PC-3 (cell line): ENCODE results near the gene NTRK2.

ENCODE experiments used
- CTCF ChIP-seq: fragments of 300-600 bp; sonication (generic); conservative IDR thresholded peaks from 2 replicates; pipeline ENCODE4 v1.5.1; 2017; ENCODE audit warnings: antibody characterized with exemption, low read depth, mild to moderate bottlenecking, low read length
- EZH2 ChIP-seq: fragments of 300-600 bp; sonication (generic); IDR thresholded peaks from one replicate; pipeline ENCODE4 v1.6.1; 2017; ENCODE audit warnings: antibody characterized with exemption, mild to moderate bottlenecking, low read length; ENCODE audit not compliant: unreplicated experiment

GRCh38 chr9:84775056-84775643 lies 105.6 kb downstream of the NTRK2 start:
- TF ChIP-seq CTCF (no peak), EZH2 (no peak)
